GM12891 (cell line): ENCODE data around the gene PTPRD.

Experiments
- PAX5 ChIP-seq: IDR thresholded peaks from 2 replicates; pipeline ENCODE4 v1.6.1; 2011; ENCODE audit warnings: low read length, moderate library complexity, mild to moderate bottlenecking; ENCODE audit not compliant: insufficient read depth, severe bottlenecking
- POLR2A ChIP-seq: IDR thresholded peaks from 2 replicates; pipeline ENCODE4 v1.6.1; 2011; ENCODE audit warnings: low read depth, low read length, control low read depth
- POLR2AphosphoS5 ChIP-seq: IDR thresholded peaks from 2 replicates; pipeline ENCODE4 v1.6.1; 2011; ENCODE audit warnings: low read depth, low read length, control low read depth
- POU2F2 ChIP-seq: IDR thresholded peaks from 2 replicates; pipeline ENCODE4 v1.6.1; 2011; ENCODE audit warnings: low read depth, mild to moderate bottlenecking, control low read depth, low read length, moderate library complexity
- SPI1 ChIP-seq: IDR thresholded peaks from 2 replicates; pipeline ENCODE4 v1.6.1; 2011; ENCODE audit warnings: low read depth, low read length, control low read depth
- TAF1 ChIP-seq: IDR thresholded peaks from 2 replicates; pipeline ENCODE4 v1.6.1; 2011; ENCODE audit warnings: low read depth, low read length, control low read depth

DNA sequence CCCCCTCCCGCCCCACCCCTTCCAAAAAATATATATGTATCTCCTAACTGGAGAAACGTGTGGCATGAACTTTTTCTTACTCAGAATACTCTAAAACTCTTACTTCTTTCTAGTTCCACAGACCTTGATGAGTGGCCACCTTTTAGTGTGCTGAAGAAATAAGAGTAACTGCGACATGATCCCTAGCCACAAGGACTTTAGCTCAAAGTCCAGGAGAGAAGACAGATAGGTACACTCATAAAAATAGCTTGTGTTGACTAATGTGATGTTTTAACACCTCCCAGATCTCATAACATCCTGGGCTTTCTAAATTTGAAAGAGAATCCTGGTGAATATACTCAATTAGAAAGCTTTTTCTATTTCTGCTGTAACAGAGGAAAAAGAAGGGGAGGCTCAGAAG, 1808.2 kb downstream of the PTPRD start:
- TF ChIP-seq POLR2AphosphoS5 (no peak), POLR2A (no peak), TAF1 (no peak), POU2F2 (no peak), PAX5 (no peak), SPI1 (no peak)
